T-helper 1 cell treated with Interleukin-12 subunit alpha and Interleukin-12 subunit beta and Interleukin-4 antibody, amounts not matched to agents 30 μg/mL and 1 μg/mL, for 36 hours (primary cell): ENCODE measurements around the gene ZNF597.
"Not testable (repeated sequence)": the region's sequence is repeated elsewhere in the genome, so short reads cannot be mapped to it uniquely, and the experiment has no call there.

Source experiments
- H3K27ac Mint-ChIP-seq: one replicate; pipeline ENCODE4 v1.8.0; 2021; ENCODE audit warnings: mild to moderate bottlenecking, mixed read lengths
- H3K27me3 Mint-ChIP-seq: one replicate; pipeline ENCODE4 v1.8.0; 2021; ENCODE audit warnings: low read depth, mixed read lengths
- H3K36me3 Mint-ChIP-seq: one replicate; pipeline ENCODE4 v1.8.0; 2021; ENCODE audit warnings: low read depth, mixed read lengths
- H3K4me1 Mint-ChIP-seq: one replicate; pipeline ENCODE4 v1.8.0; 2021; ENCODE audit warnings: low read depth, mixed read lengths
- H3K4me3 Mint-ChIP-seq: one replicate; pipeline ENCODE4 v1.8.0; 2021; ENCODE audit warnings: mild to moderate bottlenecking, moderate library complexity, mixed read lengths
- H3K9me3 Mint-ChIP-seq: one replicate; pipeline ENCODE4 v1.8.0; 2021; ENCODE audit warnings: mixed read lengths

ZNF597 gene

GRCh38 chr16:3480901-3481695 is 37.8 kb upstream of the ZNF597 start:
- Mint-ChIP-seq H3K27me3 (no peaks in the 10 kb centered on the region), H3K36me3 (peaks cover 30% of the 10 kb centered on the region), H3K4me1 (peaks cover 3% of the 10 kb centered on the region), H3K9me3 (no peaks in the 10 kb centered on the region), H3K27ac (no peak overlapping the region), H3K4me3 (no peak overlapping the region)

- H3K27me3 Mint-ChIP-seq, result no peaks in the 10 kb centered on the region
- H3K27ac Mint-ChIP-seq, result peak overlapping the region; percentile 26
- no peaks in the 10 kb centered on the region for H3K9me3 Mint-ChIP-seq
- no peak overlapping the region for H3K4me3 Mint-ChIP-seq
- H3K4me1 Mint-ChIP-seq, result peaks cover 4% of the 10 kb centered on the region
- H3K36me3 Mint-ChIP-seq, result peaks cover 30% of the 10 kb centered on the region
These were observed 36.4 kb upstream of the ZNF597 start for GRCh38 chr16:3479654-3480216.

GRCh38 chr16:3478242-3478925 is 35.1 kb upstream of the ZNF597 start:
- peaks cover 24% of the 10 kb centered on the region for H3K36me3 Mint-ChIP-seq
- no peak overlapping the region for H3K27ac Mint-ChIP-seq
- no peak overlapping the region for H3K4me3 Mint-ChIP-seq
- H3K27me3 Mint-ChIP-seq, result no peaks in the 10 kb centered on the region
- H3K9me3 Mint-ChIP-seq, result no peaks in the 10 kb centered on the region
- H3K4me1 Mint-ChIP-seq, result peaks cover 4% of the 10 kb centered on the region

- H3K27me3 Mint-ChIP-seq, result no peaks in the 10 kb centered on the region
- H3K27ac Mint-ChIP-seq, result no peak overlapping the region
- H3K9me3 Mint-ChIP-seq, result no peaks in the 10 kb centered on the region
- peaks cover 17% of the 10 kb centered on the region for H3K36me3 Mint-ChIP-seq
- peaks cover 11% of the 10 kb centered on the region for H3K4me1 Mint-ChIP-seq
- H3K4me3 Mint-ChIP-seq, result no peak overlapping the region
These were observed 33.1 kb upstream of the ZNF597 start for GRCh38 chr16:3476409-3476808.

- peaks cover 16% of the 10 kb centered on the region for H3K36me3 Mint-ChIP-seq
- H3K4me3 Mint-ChIP-seq, result no peak overlapping the region
- no peaks in the 10 kb centered on the region for H3K9me3 Mint-ChIP-seq
- H3K27me3 Mint-ChIP-seq, result no peaks in the 10 kb centered on the region
- peaks cover 13% of the 10 kb centered on the region for H3K4me1 Mint-ChIP-seq
- H3K27ac Mint-ChIP-seq, result no peak overlapping the region
These were observed 32.5 kb upstream of the ZNF597 start for GRCh38 chr16:3475604-3476375.

GRCh38 chr16:3474870-3475269 is 31.6 kb upstream of the ZNF597 start:
- not testable (repeated sequence) for H3K27ac Mint-ChIP-seq, H3K27me3 Mint-ChIP-seq, H3K9me3 Mint-ChIP-seq, H3K4me3 Mint-ChIP-seq
- Mint-ChIP-seq H3K36me3 (peaks cover 16% of the 10 kb centered on the region), H3K4me1 (peaks cover 15% of the 10 kb centered on the region)

- Mint-ChIP-seq H3K27ac (no peak overlapping the region), H3K4me1 (peaks cover 15% of the 10 kb centered on the region), H3K4me3 (no peak overlapping the region), H3K27me3 (no peaks in the 10 kb centered on the region), H3K9me3 (no peaks in the 10 kb centered on the region), H3K36me3 (peaks cover 11% of the 10 kb centered on the region)
These were observed 31.0 kb upstream of the ZNF597 start for GRCh38 chr16:3474136-3474779.

- H3K27ac Mint-ChIP-seq, H3K27me3 Mint-ChIP-seq, H3K9me3 Mint-ChIP-seq, H3K4me3 Mint-ChIP-seq: not testable (repeated sequence)
- peaks cover 15% of the 10 kb centered on the region for H3K4me1 Mint-ChIP-seq
- peaks cover 11% of the 10 kb centered on the region for H3K36me3 Mint-ChIP-seq
These were observed 30.3 kb upstream of the ZNF597 start for GRCh38 chr16:3473596-3473943.

- peaks cover 19% of the 10 kb centered on the region for H3K4me1 Mint-ChIP-seq
- no peaks in the 10 kb centered on the region for H3K9me3 Mint-ChIP-seq
- no peak overlapping the region for H3K4me3 Mint-ChIP-seq
- no peaks in the 10 kb centered on the region for H3K27me3 Mint-ChIP-seq
- peaks cover 10% of the 10 kb centered on the region for H3K36me3 Mint-ChIP-seq
- H3K27ac Mint-ChIP-seq, result peak overlapping the region; percentile 78
These were observed 29.7 kb upstream of the ZNF597 start for GRCh38 chr16:3472878-3473595.

GRCh38 chr16:3471518-3472176 is 28.3 kb upstream of the ZNF597 start:
- no peaks in the 10 kb centered on the region for H3K9me3 Mint-ChIP-seq
- H3K4me3 Mint-ChIP-seq, result no peak overlapping the region
- no peaks in the 10 kb centered on the region for H3K27me3 Mint-ChIP-seq
- peaks cover 31% of the 10 kb centered on the region for H3K4me1 Mint-ChIP-seq
- H3K27ac Mint-ChIP-seq, result no peak overlapping the region
- H3K36me3 Mint-ChIP-seq, result peaks cover 10% of the 10 kb centered on the region

- Mint-ChIP-seq H3K4me3 (no peak overlapping the region), H3K36me3 (peaks cover 11% of the 10 kb centered on the region), H3K4me1 (peaks cover 34% of the 10 kb centered on the region), H3K9me3 (no peaks in the 10 kb centered on the region), H3K27ac (no peak overlapping the region), H3K27me3 (no peaks in the 10 kb centered on the region)
These were observed 27.4 kb upstream of the ZNF597 start for GRCh38 chr16:3470723-3471122.

GRCh38 chr16:3469736-3470135 is 26.4 kb upstream of the ZNF597 start:
- no peaks in the 10 kb centered on the region for H3K27me3 Mint-ChIP-seq
- H3K4me1 Mint-ChIP-seq, result peaks cover 34% of the 10 kb centered on the region
- no peak overlapping the region for H3K4me3 Mint-ChIP-seq
- peaks cover 13% of the 10 kb centered on the region for H3K36me3 Mint-ChIP-seq
- no peaks in the 10 kb centered on the region for H3K9me3 Mint-ChIP-seq
- H3K27ac Mint-ChIP-seq, result no peak overlapping the region

GRCh38 chr16:3468501-3468900 is 25.2 kb upstream of the ZNF597 start:
- Mint-ChIP-seq H3K27me3 (no peaks in the 10 kb centered on the region), H3K9me3 (no peaks in the 10 kb centered on the region), H3K4me3 (no peak overlapping the region), H3K4me1 (peaks cover 40% of the 10 kb centered on the region), H3K27ac (no peak overlapping the region), H3K36me3 (peaks cover 13% of the 10 kb centered on the region)
